Thymus (tissue), 11 donors: ENCODE results near the gene ZNF546. TPM values are rescaled to one million over a fixed set of nuclear protein-coding genes. Genes with fewer than 3 reads are reported as not detected.

ENCODE experiments used
- DNase-seq, 9 donors: peaks; one replicate each; pipeline ENCODE4 v3.0.0-alpha.2; 2013; ENCODE audit warnings: low spot score in 9 of 9, low read depth in 6 of 9, missing footprints in 1 of 9
- H3K27ac ChIP-seq, 2 donors: one replicate each; pipeline ENCODE4 v1.5.1; 2013; ENCODE audit warnings: control low read depth in 1 of 2, low read depth in 1 of 2, low read length in 1 of 2, mild to moderate bottlenecking in 1 of 2, moderate library complexity in 1 of 2
- H3K27me3 ChIP-seq, 2 donors: one replicate each; pipeline ENCODE4 v1.5.1; 2013; ENCODE audit warnings: low read length in 1 of 2; ENCODE audit not compliant: control insufficient read depth in 2 of 2, insufficient read depth in 1 of 2
- H3K36me3 ChIP-seq, 2 donors: one replicate each; pipeline ENCODE4 v1.5.1; 2013; ENCODE audit warnings: low read length in 1 of 2, mild to moderate bottlenecking in 1 of 2, moderate library complexity in 1 of 2; ENCODE audit not compliant: control insufficient read depth in 2 of 2, insufficient read depth in 2 of 2
- H3K4me1 ChIP-seq, 2 donors: one replicate each; pipeline ENCODE4 v1.5.1; 2013; ENCODE audit warnings: low read length in 2 of 2; ENCODE audit not compliant: control insufficient read depth in 2 of 2, insufficient read depth in 2 of 2
- H3K4me3 ChIP-seq, 2 donors: one replicate each; pipeline ENCODE4 v1.5.1; 2013; ENCODE audit warnings: low read length in 2 of 2, control low read depth in 1 of 2, mild to moderate bottlenecking in 1 of 2
- H3K9me3 ChIP-seq, 2 donors: one replicate each; pipeline ENCODE4 v1.5.1; 2013; ENCODE audit warnings: low read length in 1 of 2, mild to moderate bottlenecking in 1 of 2; ENCODE audit not compliant: control insufficient read depth in 2 of 2, insufficient read depth in 1 of 2
- WGBS: extraction: QIAGEN DNeasy Blood & Tissue Kit; methylation state at CpG from one replicate; pipeline ENCODE4 v1.1.7; 2013; 5-methylcytosine and 5-hydroxymethylcytosine counted together
- polyA plus RNA-seq: library from polyadenylated mRNA; stranded (reverse); fragments of 200-250 nt; gene quantifications from one replicate; pipeline ENCODE4 v1.2.3, GENCODE V29; 2013
- total RNA-seq: library from RNA; stranded (reverse); fragments of 120-200 nt; gene quantifications from one replicate; pipeline ENCODE4 v1.2.4, GENCODE V29; 2013
- donor health status: healthy.

ZNF546 gene
- total and polyA plus RNA-seq, 2 donors = 2.9 to 4.3 TPM

GRCh38 chr19:39974377-39975155, 22.3 kb upstream of the ZNF546 start:
- H3K4me3 ChIP-seq = no peak overlapping the region
- no peaks in the 10 kb centered on the region for H3K9me3 ChIP-seq
- peaks cover 54 to 56% of the 10 kb centered on the region in 2 donors for H3K36me3 ChIP-seq
- H3K27ac ChIP-seq = no peak overlapping the region
- peaks cover 3 to 19% of the 10 kb centered on the region in 2 donors for H3K4me1 ChIP-seq
- 95% methylated on average over 24 of the region's 24 CpGs for WGBS
- no peaks in the 10 kb centered on the region for H3K27me3 ChIP-seq
- no peak for DNase-seq

- 100% methylated on average over 1 of the region's 1 CpG for WGBS
These were observed 14.0 kb upstream of the ZNF546 start for GRCh38 chr19:39982883-39983282.

GRCh38 chr19:39983695-39984300, 13.1 kb upstream of the ZNF546 start:
- Histone ChIP-seq H3K27ac (no peak overlapping the region), H3K36me3 (peaks cover 29 to 31% of the 10 kb centered on the region in 2 donors), H3K9me3 (peaks cover 0 to 3% of the 10 kb centered on the region in 2 donors), H3K27me3 (no peaks in the 10 kb centered on the region), H3K4me3 (no peak overlapping the region), H3K4me1 (no peaks in the 10 kb centered on the region)
- WGBS = 86% methylated on average over 5 of the region's 5 CpGs
- DNase-seq = no peak

More at GRCh38 chr19:39982883-39983282, 14.0 kb upstream of the ZNF546 start:
- no peak for DNase-seq
- Histone ChIP-seq H3K27me3 (no peaks in the 10 kb centered on the region), H3K36me3 (peaks cover 37 to 40% of the 10 kb centered on the region in 2 donors), H3K4me3 (no peak overlapping the region), H3K27ac (no peak overlapping the region), H3K9me3 (peaks cover 0 to 3% of the 10 kb centered on the region in 2 donors), H3K4me1 (no peaks in the 10 kb centered on the region)

- no peaks in the 10 kb centered on the region for H3K27me3 ChIP-seq
These were observed 10.2 kb upstream of the ZNF546 start for GRCh38 chr19:39986643-39987042.

GRCh38 chr19:39987167-39987566, 9.7 kb upstream of the ZNF546 start:
- peaks cover 0 to 4% of the 10 kb centered on the region in 2 donors for H3K36me3 ChIP-seq
- no peak overlapping the region for H3K4me3 ChIP-seq
- no peak for DNase-seq
- H3K27me3 ChIP-seq = no peaks in the 10 kb centered on the region
- peaks cover 0 to 3% of the 10 kb centered on the region in 2 donors for H3K9me3 ChIP-seq
- no peaks in the 10 kb centered on the region for H3K4me1 ChIP-seq
- H3K27ac ChIP-seq = no peak overlapping the region

More at GRCh38 chr19:39986643-39987042, 10.2 kb upstream of the ZNF546 start:
- no peak for DNase-seq
- Histone ChIP-seq H3K27ac (no peak overlapping the region), H3K9me3 (peaks cover 0 to 3% of the 10 kb centered on the region in 2 donors), H3K4me3 (no peak overlapping the region), H3K36me3 (peaks cover 5 to 7% of the 10 kb centered on the region in 2 donors), H3K4me1 (no peaks in the 10 kb centered on the region)

GRCh38 chr19:39987596-39987995, 9.3 kb upstream of the ZNF546 start:
- DNase-seq = no peak
- Histone ChIP-seq H3K27ac (no peak overlapping the region), H3K27me3 (no peaks in the 10 kb centered on the region), H3K36me3 (peaks cover 0 to 4% of the 10 kb centered on the region in 2 donors), H3K4me3 (no peak overlapping the region), H3K4me1 (no peaks in the 10 kb centered on the region), H3K9me3 (peaks cover 0 to 3% of the 10 kb centered on the region in 2 donors)
- 97% methylated on average over 1 of the region's 1 CpG for WGBS

- Histone ChIP-seq H3K4me1 (peaks cover 3 to 13% of the 10 kb centered on the region in 2 donors), H3K27ac (no peak overlapping the region), H3K27me3 (no peaks in the 10 kb centered on the region), H3K4me3 (no peak overlapping the region), H3K36me3 (no peaks in the 10 kb centered on the region), H3K9me3 (peaks cover 3 to 8% of the 10 kb centered on the region in 2 donors)
- DNase-seq = no peak
- WGBS = 96% methylated on average over 1 of the region's 1 CpG
These were observed 3.3 kb upstream of the ZNF546 start for GRCh38 chr19:39993605-39994004.

- Histone ChIP-seq H3K27me3 (no peaks in the 10 kb centered on the region), H3K4me1 (peaks cover 3 to 13% of the 10 kb centered on the region in 2 donors), H3K9me3 (peaks cover 3 to 8% of the 10 kb centered on the region in 2 donors), H3K36me3 (no peaks in the 10 kb centered on the region), H3K4me3 (no peak overlapping the region), H3K27ac (no peak overlapping the region)
- DNase-seq = no peak
These were observed 2.5 kb upstream of the ZNF546 start for GRCh38 chr19:39994361-39994760.

- Histone ChIP-seq H3K4me1 (peaks cover 3 to 13% of the 10 kb centered on the region in 2 donors), H3K4me3 (peak overlapping the region in 1 of 2 donors; percentile 83), H3K9me3 (peaks cover 3 to 8% of the 10 kb centered on the region in 2 donors), H3K27ac (no peak overlapping the region), H3K27me3 (no peaks in the 10 kb centered on the region), H3K36me3 (no peaks in the 10 kb centered on the region)
- WGBS = 93% methylated on average over 1 of the region's 1 CpG
- no peak for DNase-seq
These were observed 1.1 kb upstream of the ZNF546 start for GRCh38 chr19:39995794-39996193.
